Prostate gland (tissue), 2 donors: ENCODE results near the gene FMN1. TPM values are rescaled to one million over a fixed set of nuclear protein-coding genes. Genes with fewer than 3 reads are reported as not detected.

Experiments
- DNase-seq: peaks from one replicate; pipeline ENCODE4 v3.0.0-alpha.2; 2019; ENCODE audit warnings: low spot score
- H3K27ac ChIP-seq, 2 donors: fragments of 200-600 bp; sonication (generic); 2 replicates each; pipeline ENCODE4 v1.5.1; 2017 to 2019
- H3K27me3 ChIP-seq: fragments of 200-600 bp; sonication (generic); replicated peaks from 2 replicates; pipeline ENCODE4 v1.5.1; 2019; ENCODE audit not compliant: insufficient read depth
- H3K36me3 ChIP-seq, 2 donors: fragments of 200-600 bp; sonication (generic); 1 replicate in 1 of 2; 2 replicates in 1 of 2; pipeline versions ENCODE4 v1.5.1 to v1.8.1; 2017 to 2019
- H3K4me1 ChIP-seq: fragments of 200-600 bp; sonication (generic); replicated peaks from 2 replicates; pipeline ENCODE4 v1.5.1; 2019
- H3K4me3 ChIP-seq, 2 donors: fragments of 200-600 bp; sonication (generic); 2 replicates each; pipeline ENCODE4 v1.5.1; 2017 to 2019
- H3K9me3 ChIP-seq: fragments of 200-600 bp; sonication (generic); 2 replicates; pipeline ENCODE4 v1.5.1; 2017
- POLR2A ChIP-seq: fragments of 450-650 bp; IDR thresholded peaks from one replicate; pipeline ENCODE4 v1.6.1; 2016; ENCODE audit warnings: antibody characterized with exemption, mild to moderate bottlenecking
- POLR2AphosphoS5 ChIP-seq: sonication (generic); formaldehyde crosslinking; IDR thresholded peaks from one replicate; pipeline ENCODE4 v1.6.1; 2017; ENCODE audit warnings: antibody characterized with exemption
- WGBS: methylation state at CpG from one replicate; pipeline ENCODE4 v1.1.5; 2018; 5-methylcytosine and 5-hydroxymethylcytosine counted together
- intact Hi-C: fragments of 100-400 bp; cut with DNase I; formaldehyde crosslinking; loops from one replicate; pipeline ENCODE4 v1.14.2; 2022
- total RNA-seq, 2 donors: library from RNA; depleted of rRNA; stranded (reverse); fragments of >200 nt; gene quantifications; one replicate each; pipeline ENCODE4 v1.1.0, GENCODE V29; 2016
- TF ChIP-seq, protein P1 (sequence below), 4 experiments: fragments of 200-600 bp in 2 of 4; fragments of 450-650 bp in 2 of 4; sonication (generic) in 2 of 4; IDR thresholded peaks; 1 replicate in 3 of 4; 2 replicates in 1 of 4; pipeline ENCODE4 v1.5.1; 2016 to 2019; ENCODE audit warnings: antibody characterized with exemption in 4 of 4, mild to moderate bottlenecking in 2 of 4, moderate library complexity in 2 of 4

FMN1 gene
- total RNA-seq, 2 donors from 2014 or later: 7.1 to 32.5 TPM

DNA sequence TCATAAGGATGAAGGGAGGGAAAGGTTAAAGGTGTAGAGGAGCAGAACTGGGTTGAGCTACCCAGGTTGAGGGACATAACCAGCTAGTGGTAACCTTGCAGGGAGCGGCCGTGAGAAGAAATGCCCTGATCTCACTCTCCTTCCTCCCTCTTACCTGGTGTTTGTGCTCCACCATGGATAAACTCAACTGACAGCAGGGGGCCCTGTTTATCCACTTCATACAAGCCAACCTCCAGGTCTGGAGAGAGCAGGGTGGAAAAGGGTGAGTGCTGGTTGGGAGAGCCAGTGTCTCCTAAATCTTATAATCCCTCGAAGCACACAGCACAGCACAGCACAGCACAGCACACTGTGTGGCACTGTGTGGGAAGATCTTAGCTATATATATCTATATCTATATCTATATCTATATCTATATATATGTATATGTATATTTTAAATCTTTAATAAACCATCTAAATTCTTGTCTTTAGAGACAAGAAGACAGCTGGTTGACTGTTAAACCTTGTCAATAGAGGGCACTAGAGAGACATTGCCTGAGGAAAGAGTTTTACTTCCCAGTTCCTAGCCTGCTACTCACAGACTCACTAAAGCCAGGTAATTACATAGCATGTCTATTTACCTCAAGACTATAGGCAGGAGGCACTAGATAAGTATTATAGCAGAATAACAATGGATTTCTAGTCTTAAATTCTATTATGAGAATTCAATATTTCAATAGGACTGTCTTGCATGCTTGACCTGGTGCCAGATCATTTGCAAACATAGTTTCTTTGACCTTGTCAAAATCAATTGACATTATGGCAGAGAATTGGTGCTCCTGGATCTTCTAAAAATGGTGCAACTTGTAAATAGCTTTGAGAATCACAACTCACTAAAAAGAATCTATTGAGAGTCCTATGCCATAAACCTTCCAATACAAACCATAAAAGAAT is 21.7 kb upstream of the FMN1 start:
- no peak overlapping the region for H3K27ac ChIP-seq
- DNase-seq: no peak
- H3K4me1 ChIP-seq: no peaks in the 10 kb centered on the region
- no peaks in the 10 kb centered on the region for H3K36me3 ChIP-seq
- intact Hi-C loops: no loop called here
- no peaks in the 10 kb centered on the region for H3K9me3 ChIP-seq
- WGBS: 95% methylated on average over 3 of the region's 3 CpGs
- TF ChIP-seq POLR2A (no peak), POLR2AphosphoS5 (no peak)
- TF ChIP-seq, protein P1, sequence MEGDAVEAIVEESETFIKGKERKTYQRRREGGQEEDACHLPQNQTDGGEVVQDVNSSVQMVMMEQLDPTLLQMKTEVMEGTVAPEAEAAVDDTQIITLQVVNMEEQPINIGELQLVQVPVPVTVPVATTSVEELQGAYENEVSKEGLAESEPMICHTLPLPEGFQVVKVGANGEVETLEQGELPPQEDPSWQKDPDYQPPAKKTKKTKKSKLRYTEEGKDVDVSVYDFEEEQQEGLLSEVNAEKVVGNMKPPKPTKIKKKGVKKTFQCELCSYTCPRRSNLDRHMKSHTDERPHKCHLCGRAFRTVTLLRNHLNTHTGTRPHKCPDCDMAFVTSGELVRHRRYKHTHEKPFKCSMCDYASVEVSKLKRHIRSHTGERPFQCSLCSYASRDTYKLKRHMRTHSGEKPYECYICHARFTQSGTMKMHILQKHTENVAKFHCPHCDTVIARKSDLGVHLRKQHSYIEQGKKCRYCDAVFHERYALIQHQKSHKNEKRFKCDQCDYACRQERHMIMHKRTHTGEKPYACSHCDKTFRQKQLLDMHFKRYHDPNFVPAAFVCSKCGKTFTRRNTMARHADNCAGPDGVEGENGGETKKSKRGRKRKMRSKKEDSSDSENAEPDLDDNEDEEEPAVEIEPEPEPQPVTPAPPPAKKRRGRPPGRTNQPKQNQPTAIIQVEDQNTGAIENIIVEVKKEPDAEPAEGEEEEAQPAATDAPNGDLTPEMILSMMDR (IDR thresholded peaks at IDR 0.05): no peak
- no peak overlapping the region for H3K4me3 ChIP-seq
- H3K27me3 ChIP-seq: no peaks in the 10 kb centered on the region

DNA sequence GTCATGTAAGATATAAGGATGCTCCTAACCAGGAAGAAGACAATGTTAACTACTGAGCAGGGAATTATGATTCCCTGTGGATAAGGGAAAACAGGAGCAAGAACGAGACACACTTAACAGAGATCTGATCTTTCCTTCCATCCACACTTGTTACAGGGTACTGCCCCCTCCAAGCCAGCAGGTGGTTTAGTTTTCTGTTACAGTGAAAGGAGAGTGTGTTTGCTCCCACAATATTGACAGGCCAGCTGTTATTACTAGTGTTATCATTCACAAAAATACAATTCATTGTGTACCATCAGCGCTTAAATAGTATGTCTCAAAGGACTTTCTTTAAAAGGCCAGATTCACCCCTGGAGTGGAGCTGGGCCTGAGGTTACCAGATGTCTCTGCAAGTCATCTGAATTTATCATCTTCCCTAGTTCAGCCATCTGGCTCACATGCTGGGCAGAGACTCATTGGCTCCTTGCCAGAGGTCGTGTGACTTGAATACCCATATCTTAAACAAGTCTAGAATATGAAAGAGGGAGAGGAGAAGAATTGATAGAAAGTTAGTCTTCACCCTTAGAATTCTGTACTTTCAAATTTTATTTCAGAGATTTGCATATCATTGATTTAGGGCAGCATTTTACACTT is 16.8 kb upstream of the FMN1 start:
- no peak overlapping the region for H3K27ac ChIP-seq
- H3K4me3 ChIP-seq: no peak overlapping the region
- WGBS: 53% methylated on average over 3 of the region's 3 CpGs
- no peaks in the 10 kb centered on the region for H3K36me3 ChIP-seq
- H3K4me1 ChIP-seq: no peaks in the 10 kb centered on the region
- no peaks in the 10 kb centered on the region for H3K9me3 ChIP-seq
- H3K27me3 ChIP-seq: no peaks in the 10 kb centered on the region
- intact Hi-C loops: no loop called here
- TF ChIP-seq POLR2A: no peak
- TF ChIP-seq, protein P1 (IDR thresholded peaks at IDR 0.05): no peak
- TF ChIP-seq POLR2AphosphoS5: no peak
- DNase-seq: no peak

DNA sequence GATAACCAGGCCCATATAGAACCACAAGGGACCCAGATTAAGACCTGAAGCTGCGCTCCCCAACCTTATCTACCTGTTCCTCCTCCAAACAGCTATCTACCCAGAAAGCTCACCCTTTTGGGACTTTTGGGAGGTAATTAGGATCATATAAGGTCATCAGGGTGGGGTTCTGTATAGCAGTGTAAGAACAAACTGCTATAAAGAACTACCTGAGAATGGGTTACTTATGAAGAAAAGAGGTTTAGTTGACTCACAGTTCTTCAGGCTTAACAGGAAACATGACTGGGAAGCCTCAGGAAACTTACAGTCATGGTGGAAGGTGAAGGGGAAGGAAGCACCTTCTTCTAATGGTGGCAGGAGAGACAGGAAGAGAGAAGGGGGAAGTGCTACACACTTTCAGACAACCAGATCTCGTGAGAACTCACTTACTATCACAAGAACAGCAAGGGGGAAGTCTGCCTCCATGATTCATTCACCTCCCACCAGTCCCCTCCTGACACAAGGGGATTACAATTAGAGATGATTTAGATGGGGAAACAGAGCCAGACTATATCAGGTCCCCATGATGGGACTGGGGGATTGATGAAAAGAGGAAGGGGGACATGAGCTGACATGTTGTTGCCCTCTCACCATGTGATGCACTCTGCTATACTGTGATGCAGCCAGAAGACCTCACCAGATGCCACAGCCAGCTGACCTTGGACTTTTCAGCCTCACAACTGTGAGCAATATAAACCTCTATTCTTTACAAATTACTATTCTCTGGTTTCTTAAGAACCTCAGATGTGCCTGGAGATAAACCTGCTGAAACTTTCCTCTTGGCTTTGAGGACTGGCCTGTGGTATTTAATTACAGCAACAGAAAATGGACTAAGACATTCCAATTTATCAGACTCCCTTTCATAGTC is 15.3 kb upstream of the FMN1 start:
- Histone ChIP-seq H3K36me3 (no peaks in the 10 kb centered on the region), H3K4me1 (no peaks in the 10 kb centered on the region), H3K27ac (no peak overlapping the region), H3K27me3 (no peaks in the 10 kb centered on the region), H3K9me3 (no peaks in the 10 kb centered on the region), H3K4me3 (no peak overlapping the region)
- 79% methylated on average over 2 of the region's 2 CpGs for WGBS
- intact Hi-C loops: no loop called here
- DNase-seq: no peak
- TF ChIP-seq, protein P1 (IDR thresholded peaks at IDR 0.05): no peak
- no peak for TF ChIP-seq POLR2A
- no peak for TF ChIP-seq POLR2AphosphoS5

DNA sequence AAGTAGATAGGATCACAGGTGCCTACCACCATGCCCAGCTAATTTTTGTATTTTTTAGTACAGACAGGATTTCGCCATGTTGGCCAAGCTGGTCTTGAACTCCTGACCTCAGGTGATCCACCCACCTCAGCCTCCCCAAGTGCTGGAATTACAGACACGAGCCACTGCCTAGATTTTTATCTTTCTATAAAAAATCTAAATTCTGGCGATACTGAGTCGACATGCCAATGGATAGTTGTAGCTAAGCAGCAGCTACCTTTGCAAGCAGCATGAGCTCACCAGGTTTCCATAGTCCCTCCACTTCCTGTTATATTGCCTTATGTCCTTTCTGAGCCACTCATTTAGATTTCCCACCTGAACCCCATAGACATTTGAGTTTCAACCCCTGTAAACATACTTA is 13.1 kb upstream of the FMN1 start:
- intact Hi-C loops: no loop called here
- WGBS: 73% methylated on average over 4 of the region's 4 CpGs
- H3K4me3 ChIP-seq: no peak overlapping the region
- no peak overlapping the region for H3K27ac ChIP-seq
- no peaks in the 10 kb centered on the region for H3K9me3 ChIP-seq
- no peaks in the 10 kb centered on the region for H3K27me3 ChIP-seq
- no peaks in the 10 kb centered on the region for H3K36me3 ChIP-seq
- DNase-seq: no peak
- H3K4me1 ChIP-seq: no peaks in the 10 kb centered on the region
- TF ChIP-seq, protein P1 (IDR thresholded peaks at IDR 0.05): no peak
- TF ChIP-seq POLR2AphosphoS5 (no peak), POLR2A (no peak)
